IPS-20b (cell line): ENCODE measurements around the gene LYSMD2.
A peak's percentile ranks its signal among the peaks of the same experiment; 100 is the strongest.

ENCODE experiments used
- H3K27ac ChIP-seq: one replicate; pipeline ENCODE4 v1.5.1; 2013; ENCODE audit warnings: low read length
- H3K27me3 ChIP-seq: 2 replicates; pipeline ENCODE4 v1.6.1; 2013; ENCODE audit warnings: mild to moderate bottlenecking, low read length, inconsistent platforms; ENCODE audit not compliant: insufficient read depth
- H3K36me3 ChIP-seq: 2 replicates; pipeline ENCODE4 v1.6.1; 2013; ENCODE audit warnings: low read depth, mild to moderate bottlenecking, inconsistent platforms, low read length, moderate library complexity; ENCODE audit not compliant: insufficient read depth
- H3K4me1 ChIP-seq: 2 replicates; pipeline ENCODE4 v1.6.1; 2013; ENCODE audit warnings: mild to moderate bottlenecking, control low read depth, inconsistent platforms, low read length, moderate library complexity; ENCODE audit not compliant: insufficient read depth
- H3K4me3 ChIP-seq: 2 replicates; pipeline ENCODE4 v1.5.1; 2013; ENCODE audit warnings: mild to moderate bottlenecking, low read length, inconsistent platforms
- H3K9ac ChIP-seq: 2 replicates; pipeline ENCODE4 v1.6.1; 2013; ENCODE audit warnings: low read depth, mild to moderate bottlenecking, inconsistent platforms, low read length, moderate library complexity
- H3K9me3 ChIP-seq: 2 replicates; pipeline ENCODE4 v1.6.1; 2013; ENCODE audit warnings: mild to moderate bottlenecking, low read depth, low read length, inconsistent platforms; ENCODE audit not compliant: insufficient read depth

Gene LYSMD2

GRCh38 chr15:51731549-51732267, 5.7 kb downstream of the LYSMD2 start:
- Histone ChIP-seq H3K9me3 (no peaks in the 10 kb centered on the region), H3K27me3 (peaks cover 17% of the 10 kb centered on the region), H3K4me1 (peaks cover 13% of the 10 kb centered on the region), H3K9ac (no peak overlapping the region), H3K36me3 (no peaks in the 10 kb centered on the region), H3K27ac (no peak overlapping the region), H3K4me3 (no peak overlapping the region)

GRCh38 chr15:51727141-51727897, 10.1 kb downstream of the LYSMD2 start:
- Histone ChIP-seq H3K9me3 (no peaks in the 10 kb centered on the region), H3K9ac (no peak overlapping the region), H3K36me3 (no peaks in the 10 kb centered on the region), H3K27ac (no peak overlapping the region), H3K4me1 (peaks cover 32% of the 10 kb centered on the region), H3K27me3 (no peaks in the 10 kb centered on the region; the same call in 1 of the 2 replicates), H3K4me3 (0 out of 2 replicates have a peak overlapping the region, but pooled peaks have one; percentile 31)

- Histone ChIP-seq H3K9ac (no peak overlapping the region), H3K9me3 (no peaks in the 10 kb centered on the region), H3K36me3 (no peaks in the 10 kb centered on the region), H3K27me3 (no peaks in the 10 kb centered on the region; the same call in 1 of the 2 replicates), H3K27ac (no peak overlapping the region), H3K4me3 (peak overlapping the region; percentile 31), H3K4me1 (peaks cover 27% of the 10 kb centered on the region)
These were observed 11.0 kb downstream of the LYSMD2 start for GRCh38 chr15:51726302-51727073.

GRCh38 chr15:51724673-51725072, 12.8 kb downstream of the LYSMD2 start:
- no peak overlapping the region for H3K27ac ChIP-seq
- peaks cover 23% of the 10 kb centered on the region for H3K4me1 ChIP-seq
- no peaks in the 10 kb centered on the region; the same call in 1 of the 2 replicates for H3K27me3 ChIP-seq
- no peak overlapping the region for H3K9ac ChIP-seq
- H3K36me3 ChIP-seq, result no peaks in the 10 kb centered on the region; the same call in 1 of the 2 replicates
- H3K4me3 ChIP-seq, result no peak overlapping the region
- H3K9me3 ChIP-seq, result no peaks in the 10 kb centered on the region

- Histone ChIP-seq H3K27ac (no peak overlapping the region), H3K9ac (no peak overlapping the region), H3K4me3 (no peak overlapping the region), H3K9me3 (no peaks in the 10 kb centered on the region), H3K36me3 (no peaks in the 10 kb centered on the region; the same call in 1 of the 2 replicates), H3K27me3 (no peaks in the 10 kb centered on the region; the same call in 1 of the 2 replicates), H3K4me1 (peaks cover 23% of the 10 kb centered on the region)
These were observed 13.3 kb downstream of the LYSMD2 start for GRCh38 chr15:51724199-51724598.

GRCh38 chr15:51721199-51721960, 16.1 kb downstream of the LYSMD2 start:
- Histone ChIP-seq H3K4me3 (no peak overlapping the region), H3K27me3 (no peaks in the 10 kb centered on the region), H3K36me3 (peaks cover 3% of the 10 kb centered on the region), H3K9ac (no peak overlapping the region), H3K9me3 (no peaks in the 10 kb centered on the region), H3K27ac (no peak overlapping the region), H3K4me1 (peaks cover 16% of the 10 kb centered on the region)

GRCh38 chr15:51720201-51720995, 17.1 kb downstream of the LYSMD2 start:
- Histone ChIP-seq H3K36me3 (peaks cover 8% of the 10 kb centered on the region), H3K4me3 (no peak overlapping the region), H3K4me1 (peaks cover 9% of the 10 kb centered on the region), H3K27ac (no peak overlapping the region), H3K27me3 (no peaks in the 10 kb centered on the region), H3K9me3 (no peaks in the 10 kb centered on the region), H3K9ac (no peak overlapping the region)

GRCh38 chr15:51718746-51719145, 18.7 kb downstream of the LYSMD2 start:
- no peaks in the 10 kb centered on the region for H3K4me1 ChIP-seq
- H3K36me3 ChIP-seq, result peaks cover 22% of the 10 kb centered on the region
- H3K4me3 ChIP-seq, result no peak overlapping the region
- no peaks in the 10 kb centered on the region for H3K27me3 ChIP-seq
- H3K9me3 ChIP-seq, result no peaks in the 10 kb centered on the region
- H3K9ac ChIP-seq, result no peak overlapping the region
- no peak overlapping the region for H3K27ac ChIP-seq

GRCh38 chr15:51718219-51718618, 19.2 kb downstream of the LYSMD2 start:
- Histone ChIP-seq H3K4me3 (no peak overlapping the region), H3K27me3 (no peaks in the 10 kb centered on the region), H3K36me3 (peaks cover 27% of the 10 kb centered on the region), H3K27ac (no peak overlapping the region), H3K4me1 (no peaks in the 10 kb centered on the region), H3K9me3 (no peaks in the 10 kb centered on the region), H3K9ac (no peak overlapping the region)

- no peak overlapping the region for H3K9ac ChIP-seq
- no peak overlapping the region for H3K27ac ChIP-seq
- peaks cover 32% of the 10 kb centered on the region for H3K36me3 ChIP-seq
- no peak overlapping the region for H3K4me3 ChIP-seq
- no peaks in the 10 kb centered on the region for H3K4me1 ChIP-seq
- H3K27me3 ChIP-seq, result no peaks in the 10 kb centered on the region
- no peaks in the 10 kb centered on the region for H3K9me3 ChIP-seq
These were observed 22.5 kb downstream of the LYSMD2 start for GRCh38 chr15:51714911-51715310.
